GM18951 (cell line): Measurements from ENCODE around the gene RAB27A.
"Not testable (repeated sequence)": the region's sequence is repeated elsewhere in the genome, so short reads cannot be mapped to it uniquely, and the experiment has no call there.

Experiments
- POLR2A ChIP-seq: IDR thresholded peaks from 4 replicates; pipeline ENCODE4 v1.6.1; 2011; ENCODE audit warnings: mild to moderate bottlenecking; ENCODE audit not compliant: insufficient read length, insufficient read depth; ENCODE audit errors: extremely low read depth
- in situ Hi-C: fragments of 300-500 bp; cut with MboI; formaldehyde crosslinking; loops from one replicate; pipeline ENCODE4 v1.12.0; 2022; ENCODE audit warnings: low sequenced_read_pairs, mixed read lengths, inconsistent platforms; ENCODE audit not compliant: unreplicated experiment

The RAB27A gene

DNA sequence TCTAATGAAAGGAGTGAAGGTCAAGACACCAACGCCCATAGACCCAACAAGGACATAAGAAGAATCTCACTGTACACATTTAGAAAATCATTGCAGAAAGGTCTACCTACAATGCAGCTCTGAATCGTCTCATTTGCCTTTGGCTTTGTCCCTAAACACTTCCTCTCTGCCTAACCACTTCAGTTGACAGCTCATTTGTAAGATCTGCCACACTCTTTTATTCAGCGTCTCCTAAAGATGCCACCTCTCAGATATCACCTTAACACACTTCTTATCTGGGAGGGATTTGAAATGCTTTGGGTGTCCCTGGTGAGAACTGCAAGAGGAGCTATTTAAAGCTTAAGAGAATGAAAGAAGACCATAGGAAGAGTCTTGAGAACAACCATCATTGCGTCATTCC, 38.7 kb downstream of the RAB27A start:
- TF ChIP-seq POLR2A, result no peak
- in situ Hi-C loops, result no loop called here

DNA sequence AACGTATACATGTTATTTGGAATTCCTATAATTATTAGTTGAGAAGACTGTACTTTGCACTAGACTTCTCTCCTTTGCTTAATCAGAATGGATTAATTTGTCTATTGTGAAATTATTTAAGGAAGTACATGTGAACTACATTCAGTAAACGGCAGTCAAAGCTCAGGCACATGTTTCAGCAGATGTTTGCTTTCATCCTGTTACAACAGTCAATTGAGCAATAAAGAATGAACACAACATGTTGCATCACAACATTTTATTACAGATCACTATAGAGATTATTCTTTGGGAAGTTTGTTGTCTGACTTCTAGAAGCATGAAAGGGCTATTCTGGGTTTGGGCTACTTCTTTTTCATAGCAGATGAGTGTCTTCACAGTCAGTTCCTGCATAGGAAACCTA, 39.2 kb downstream of the RAB27A start:
- in situ Hi-C loops, result no loop called here
- no peak for TF ChIP-seq POLR2A

DNA sequence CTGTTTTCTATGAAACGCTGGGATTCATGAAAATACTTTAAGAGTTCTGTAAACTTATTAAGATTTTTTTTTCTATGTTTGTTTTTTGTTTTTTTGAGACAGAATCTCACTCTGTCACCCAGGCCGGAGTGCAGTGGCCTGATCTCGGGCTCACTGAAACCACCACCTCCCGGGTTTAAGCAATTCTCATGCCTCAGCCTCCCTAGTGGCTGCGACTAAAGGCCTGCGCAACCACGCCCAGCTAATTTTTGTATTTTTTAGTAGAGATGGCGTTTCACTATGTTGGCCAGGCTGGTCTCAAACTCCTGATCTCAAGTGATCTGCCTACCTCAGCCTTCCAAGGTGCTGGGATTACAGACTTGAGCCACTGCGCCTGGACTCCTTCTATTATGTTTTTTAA, 39.7 kb downstream of the RAB27A start:
- in situ Hi-C loops, result not testable (repeated sequence)

DNA sequence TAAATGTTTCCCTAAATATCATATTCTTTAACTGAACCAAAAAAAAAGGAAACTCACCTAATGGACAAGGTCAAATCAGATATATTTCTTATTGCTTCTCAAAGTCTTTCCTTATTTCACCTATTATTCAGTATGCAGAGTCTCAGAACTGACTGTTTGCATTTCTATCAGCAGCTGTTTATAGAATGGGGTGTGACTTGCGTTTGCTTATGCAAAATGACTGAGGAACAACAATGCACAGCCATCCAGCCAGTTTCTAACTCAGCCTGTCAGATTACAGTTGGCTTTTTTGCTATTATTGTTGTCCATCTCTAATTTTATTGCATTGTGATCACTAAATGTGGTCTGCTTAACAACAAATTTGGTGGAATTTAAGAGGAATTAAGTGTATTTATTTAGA, 40.7 kb downstream of the RAB27A start:
- in situ Hi-C loops, result no loop called here
- no peak for TF ChIP-seq POLR2A

DNA sequence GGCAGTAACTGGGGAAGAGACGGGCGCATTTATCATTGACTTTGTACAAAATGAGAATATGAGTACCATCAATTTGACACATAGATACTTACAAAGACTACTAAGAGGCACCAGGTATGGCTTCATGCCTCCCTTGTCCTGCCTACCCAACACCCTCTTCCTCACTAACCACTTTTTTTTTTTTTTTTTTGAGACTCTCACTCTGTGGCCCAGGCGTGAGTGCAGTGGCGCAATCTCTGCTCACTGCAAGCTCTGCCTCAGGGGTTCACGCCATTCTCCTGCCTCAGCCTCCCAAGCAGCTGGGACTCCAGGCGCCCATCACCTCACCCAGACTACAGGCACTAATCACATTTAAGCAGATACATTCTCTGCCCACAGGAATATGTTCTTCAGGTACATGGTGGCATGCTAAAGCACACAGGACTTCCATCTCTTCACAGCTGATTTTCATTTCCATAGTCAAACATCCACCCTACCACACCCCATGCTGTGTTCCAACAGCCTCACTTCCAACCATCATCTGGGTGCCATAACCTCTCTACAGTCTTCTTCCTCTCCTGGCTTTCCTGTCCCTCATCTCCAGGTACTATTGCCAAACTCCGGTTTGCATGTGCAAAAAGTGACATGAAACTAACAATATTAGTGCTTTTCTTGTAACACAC, 41.7 kb downstream of the RAB27A start:
- TF ChIP-seq POLR2A, result no peak
- in situ Hi-C loops, result no loop called here

DNA sequence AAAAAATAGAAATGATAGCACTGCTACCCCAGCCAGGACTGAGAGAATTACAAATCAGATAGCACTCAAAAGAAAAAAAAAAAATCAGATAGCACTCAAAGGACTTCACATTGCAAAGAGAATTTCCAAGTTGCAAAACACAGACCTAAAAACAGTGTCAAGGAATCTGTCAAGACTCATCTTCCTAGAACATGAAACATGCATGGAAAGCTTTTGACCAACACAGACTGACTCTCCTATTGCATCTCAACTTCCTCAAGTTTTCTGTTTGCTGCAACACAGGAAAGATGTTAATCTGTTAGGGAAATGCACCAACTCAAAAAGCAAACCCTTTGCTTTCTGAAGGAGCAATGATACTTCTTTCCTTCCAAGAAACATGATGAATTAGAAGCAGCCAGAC, 42.3 kb downstream of the RAB27A start:
- no peak for TF ChIP-seq POLR2A
- in situ Hi-C loops, result no loop called here

DNA sequence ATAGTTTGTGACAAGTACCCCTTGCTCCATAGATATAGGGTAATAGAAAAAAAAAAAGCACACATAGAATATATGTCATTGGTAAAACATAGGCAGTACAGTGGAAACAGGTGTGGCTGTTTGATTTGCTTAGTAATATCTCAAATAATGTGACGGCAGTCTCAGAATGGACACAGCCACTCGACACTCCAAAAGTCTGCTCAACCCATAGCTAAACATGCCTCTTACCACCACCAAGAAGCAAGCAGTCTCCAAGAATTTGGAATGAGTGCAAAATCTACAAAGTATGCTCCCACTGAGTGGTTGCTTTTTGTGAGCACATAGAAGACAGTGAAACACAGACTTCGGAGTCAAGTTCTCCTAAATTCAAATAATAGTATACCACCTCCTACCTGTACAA, 43.0 kb downstream of the RAB27A start:
- TF ChIP-seq POLR2A, result no peak
- in situ Hi-C loops, result no loop called here

DNA sequence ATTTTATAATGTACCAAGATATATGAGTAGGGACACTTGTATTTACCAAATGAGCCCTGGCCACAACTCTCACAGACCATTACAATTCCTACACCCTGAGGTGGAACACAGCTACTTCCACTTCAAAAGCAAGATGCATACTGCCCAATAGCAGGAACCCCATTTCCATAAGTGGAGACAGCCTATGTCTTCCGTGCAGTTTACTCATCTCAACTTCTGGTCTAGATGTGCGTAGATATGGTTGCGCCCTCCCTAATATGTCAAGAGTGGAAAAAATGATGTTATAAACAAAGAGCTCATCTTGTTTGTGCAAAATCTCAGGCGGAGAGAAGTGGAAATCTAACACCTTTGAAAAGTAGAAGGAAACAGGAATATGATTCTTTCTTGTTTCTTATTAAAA, 44.6 kb downstream of the RAB27A start:
- no peak for TF ChIP-seq POLR2A
- in situ Hi-C loops, result no loop called here

DNA sequence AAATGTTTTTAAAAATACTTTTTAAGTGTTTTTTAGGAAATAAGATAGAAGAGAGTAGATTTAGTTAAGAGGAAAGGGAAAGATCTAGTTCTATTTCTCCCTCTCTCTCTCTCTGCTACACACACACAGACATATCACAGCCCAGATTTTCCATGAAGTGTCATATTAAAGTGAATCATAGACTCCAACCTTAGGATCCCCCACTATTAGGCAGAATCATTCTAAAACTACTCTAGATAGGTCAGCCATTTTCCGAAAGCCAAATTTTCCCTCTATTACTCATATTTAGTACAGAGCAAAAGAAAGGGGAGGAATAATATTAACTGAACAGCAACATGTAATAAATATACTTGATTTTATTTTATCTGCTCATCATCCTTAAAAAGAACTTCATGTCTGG, 47.7 kb downstream of the RAB27A start:
- in situ Hi-C loops, result no loop called here
- TF ChIP-seq POLR2A, result no peak

DNA sequence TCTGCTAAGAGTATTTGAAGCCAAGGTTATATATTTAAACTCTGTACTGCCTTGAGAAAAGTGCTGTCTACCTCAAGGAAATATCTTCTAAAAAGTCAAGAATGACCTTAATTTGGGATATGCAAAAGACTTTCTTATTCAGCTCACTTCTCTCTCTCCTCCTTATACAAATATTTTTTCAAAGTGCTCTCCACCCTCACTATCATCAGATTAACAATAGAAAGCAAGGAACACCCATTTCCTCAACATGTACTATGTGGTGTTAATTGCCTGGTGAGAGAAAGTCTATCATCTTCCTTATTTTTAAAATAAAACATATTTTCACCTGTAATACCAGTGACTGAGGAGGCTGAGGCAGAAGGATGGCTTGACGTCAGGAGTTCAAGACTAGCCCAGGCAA, 48.4 kb downstream of the RAB27A start:
- in situ Hi-C loops, result no loop called here
- no peak for TF ChIP-seq POLR2A

DNA sequence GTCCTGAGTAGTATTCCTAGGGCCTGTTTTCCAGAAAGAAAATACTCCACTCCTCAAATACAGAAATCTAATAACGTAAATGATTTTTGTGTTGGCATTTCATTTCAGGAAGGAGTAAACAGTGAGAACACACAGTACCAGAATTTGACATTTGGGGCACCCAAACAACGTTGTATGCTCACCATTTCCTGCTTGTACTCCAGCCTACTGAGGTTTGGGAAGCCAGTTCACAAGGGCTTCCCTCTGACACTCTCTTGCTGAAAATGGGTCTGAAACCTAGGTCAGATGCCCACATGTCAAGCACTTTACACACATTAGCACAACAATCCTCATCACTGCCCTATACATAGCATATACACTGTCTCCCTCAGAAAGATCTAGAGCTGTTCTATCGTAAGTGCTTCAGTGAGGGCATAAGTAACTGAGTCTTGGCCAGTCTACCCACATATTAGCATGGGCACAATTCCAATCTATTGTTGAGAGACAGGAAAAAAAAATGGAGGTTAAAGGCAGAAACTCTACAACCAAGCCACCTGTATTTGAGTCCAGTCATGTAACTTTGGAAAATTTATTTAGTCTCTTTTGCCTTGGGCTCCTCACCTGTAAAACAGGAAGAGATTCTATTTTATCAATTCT, 49.4 kb downstream of the RAB27A start:
- no peak for TF ChIP-seq POLR2A
- in situ Hi-C loops, result no loop called here

DNA sequence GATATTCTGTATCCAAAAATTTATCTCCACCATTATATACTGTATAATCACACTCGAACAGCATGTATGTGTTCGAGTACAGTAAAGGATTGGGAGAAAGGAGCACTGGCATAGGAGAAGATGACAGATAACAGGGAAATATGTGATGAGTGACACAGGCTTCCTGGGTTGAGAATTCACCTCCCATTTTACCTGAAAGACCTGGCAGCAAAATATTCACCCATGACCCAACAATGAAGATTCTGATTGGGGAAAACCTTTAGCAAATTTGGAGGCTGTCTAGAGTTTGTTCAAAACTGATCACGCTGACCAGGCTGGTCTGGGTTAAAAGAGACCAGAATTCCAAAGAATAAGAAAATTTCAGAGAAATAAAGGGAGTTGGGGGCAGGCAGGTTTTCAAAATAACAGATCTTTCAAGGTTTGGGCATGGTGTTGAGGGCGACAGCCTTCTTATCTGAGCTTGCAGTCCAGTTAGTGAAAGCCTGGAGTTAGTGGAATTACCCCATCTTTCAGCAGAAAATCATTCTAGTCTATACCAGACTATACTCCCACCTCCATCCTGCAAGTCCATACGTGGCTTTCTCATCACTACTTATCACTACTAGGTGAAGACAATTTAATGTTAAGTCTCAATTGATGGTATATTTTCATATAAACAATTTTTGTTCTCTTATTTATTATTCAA, 50.0 kb downstream of the RAB27A start:
- in situ Hi-C loops, result no loop called here
- TF ChIP-seq POLR2A, result no peak

DNA sequence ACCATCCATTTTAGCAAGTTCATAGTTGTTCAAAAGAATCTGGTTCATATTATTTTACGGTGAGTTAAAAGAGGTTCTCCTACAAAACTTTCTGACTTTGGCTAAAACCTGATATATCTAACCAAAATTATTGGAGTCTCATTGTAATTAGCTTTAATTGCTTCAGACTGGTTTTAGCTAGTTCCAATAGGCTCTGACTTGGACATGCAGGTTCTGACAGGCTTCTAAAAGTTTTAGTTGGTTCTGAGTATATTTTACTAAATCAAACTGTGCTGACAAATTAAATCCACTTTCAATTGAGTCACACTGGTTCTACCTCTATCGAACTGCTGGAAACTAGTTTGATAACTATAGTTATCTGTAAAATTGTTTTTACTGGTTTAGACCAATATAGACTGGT, 50.7 kb downstream of the RAB27A start:
- in situ Hi-C loops, result no loop called here
- no peak for TF ChIP-seq POLR2A

DNA sequence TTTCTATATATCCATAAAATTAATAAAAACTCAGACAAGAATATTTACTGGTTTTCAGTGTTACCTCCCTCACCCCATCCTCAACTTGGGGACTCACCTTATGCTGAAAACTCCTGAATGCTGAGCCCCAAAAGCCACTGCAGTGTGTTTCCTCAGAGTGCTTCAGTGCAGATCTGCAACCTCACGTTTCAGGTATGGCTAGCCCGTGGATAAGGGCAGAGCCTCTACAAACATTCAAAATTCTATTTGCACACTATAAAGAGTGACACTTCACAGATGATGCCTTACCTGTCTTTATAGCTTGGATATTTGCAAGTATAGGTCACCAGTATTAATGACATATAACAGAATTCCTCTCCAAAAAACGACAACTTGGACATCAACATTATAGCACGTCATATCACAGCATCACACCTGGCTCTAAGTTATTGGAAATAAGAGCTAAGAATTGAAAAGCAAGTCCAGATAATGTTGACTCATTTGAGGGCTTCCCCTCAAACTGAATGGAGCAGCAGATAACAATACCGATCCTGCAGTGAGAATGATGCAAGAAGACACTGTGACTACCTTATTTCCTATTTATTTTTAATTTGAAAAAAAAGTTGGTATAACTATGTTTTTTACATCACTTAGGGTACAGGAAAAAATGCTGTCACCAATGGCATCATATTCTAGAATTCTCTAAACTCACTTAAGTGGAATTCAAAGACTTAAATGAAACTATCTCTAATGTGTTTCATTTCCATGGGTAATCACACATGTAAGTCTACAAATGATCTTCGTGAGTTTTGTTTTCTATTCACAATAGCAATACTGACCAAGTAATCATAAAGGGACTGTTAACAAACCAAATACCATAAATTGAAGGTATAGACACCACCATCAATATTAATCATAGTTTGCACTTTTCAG, 52.1 kb downstream of the RAB27A start:
- in situ Hi-C loops, result no loop called here
- no peak for TF ChIP-seq POLR2A

DNA sequence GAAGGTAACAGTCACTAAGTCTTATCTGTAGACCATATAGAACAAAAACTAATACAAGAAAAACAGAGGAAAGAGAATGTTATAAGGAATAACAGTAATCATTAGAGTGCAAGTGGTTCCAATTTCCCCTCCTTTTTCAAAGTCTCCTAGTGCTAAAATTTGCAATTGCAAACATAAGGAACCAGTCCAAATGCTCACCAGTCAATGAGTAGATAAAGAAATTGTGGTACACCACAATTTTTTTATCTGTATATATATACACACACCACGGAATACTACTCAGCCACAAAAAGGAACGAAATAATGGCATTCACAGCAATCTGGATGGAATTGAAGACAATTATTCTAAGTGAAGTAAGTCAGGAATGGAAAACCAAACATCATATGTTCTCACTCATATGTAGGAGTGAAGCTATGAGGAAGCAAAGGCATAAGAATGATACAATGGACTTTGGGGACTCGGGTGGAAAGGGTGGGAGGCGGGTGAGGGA, 54.0 kb downstream of the RAB27A start:
- in situ Hi-C loops, result no loop called here
- no peak for TF ChIP-seq POLR2A
